ENCODE data around the gene ANKRD1. TPM values are rescaled to one million over a fixed set of nuclear protein-coding genes. Genes with fewer than 3 reads are reported as not detected.

The ANKRD1 gene
- total RNA-seq, 1 experiment from 2014 or later = not detected

GRCh38 chr10:90963331-90963730 lies 42.4 kb upstream of the ANKRD1 start:
- no peak overlapping the region for H3K4me3 ChIP-seq (replicated peaks in 1 of 2; ENCODE audit: low read depth in 1 of 2, low read length in 2 of 2)
- ChIA-PET CTCF (no interaction called here), POLR2A (no interaction called here), RAD21 (ENCODE audit: low non-redundant PET in 1 of 2, low total read pairs in 2 of 2, uncharacterized antibody in 2 of 2, unreplicated experiment in 2 of 2) (no interaction called here)
- H2AFZ ChIP-seq (ENCODE audit: low read depth, low read length, poor library complexity, severe bottlenecking) = no peak overlapping the region
- H3K27ac ChIP-seq (ENCODE audit: low read depth, low read length) = no peak overlapping the region
- no peak for ATAC-seq
- H4K20me1 ChIP-seq (ENCODE audit: insufficient read depth) = no peaks in the 10 kb centered on the region
- no peaks in the 10 kb centered on the region for H3K9me3 ChIP-seq (ENCODE audit: control insufficient read depth in 1 of 2, insufficient read depth in 1 of 2, low read depth in 1 of 2, low read length in 2 of 2)
- intact Hi-C loops (cut with micrococcal nuclease) = no loop called here
- H3K4me2 ChIP-seq (ENCODE audit: low read length) = no peak overlapping the region
- no peak overlapping the region for H3K9ac ChIP-seq (ENCODE audit: low read length)
- no peaks in the 10 kb centered on the region for H3K27me3 ChIP-seq (ENCODE audit: insufficient read depth, low read length)
- no TSS peak for BruUV-seq (replicated peaks)
- H3K79me2 ChIP-seq (ENCODE audit: insufficient read depth, low read length) = no peaks in the 10 kb centered on the region
- peaks cover 0 to 12% of the 10 kb centered on the region in 2 experiments; a peak in 2 of 4 replicates for H3K4me1 ChIP-seq (ENCODE audit: control insufficient read depth in 1 of 2, insufficient read depth in 2 of 2, low read length in 2 of 2)
- no peaks in the 10 kb centered on the region for H3K36me3 ChIP-seq (ENCODE audit: control insufficient read depth in 1 of 2, insufficient read depth in 2 of 2, low read length in 2 of 2)
- no peaks in the 10 kb centered on the region for H3K9me2 ChIP-seq (ENCODE audit: insufficient read depth)
- no peak for TF ChIP-seq ZBTB33 (IDR thresholded peaks at IDR 0.05; ENCODE audit: extremely low read depth, insufficient replicate concordance, low read length)
- no peak for TF ChIP-seq POLR2A (IDR thresholded peaks at IDR 0.05; ENCODE audit: borderline replicate concordance, extremely low read depth, insufficient read depth, insufficient read length)
- TF ChIP-seq SRF (IDR thresholded peaks at IDR 0.05; ENCODE audit: low read depth) = no peak
- TF ChIP-seq CBX3 (IDR thresholded peaks at IDR 0.05; ENCODE audit: low read depth) = no peak
- TF ChIP-seq MAX (IDR thresholded peaks at IDR 0.05) = no peak
- no peak for TF ChIP-seq ZFX (IDR thresholded peaks at IDR 0.05)
- TF ChIP-seq ZNF274 (IDR thresholded peaks at IDR 0.05; ENCODE audit: low read depth, low read length) = no peak
- TF ChIP-seq REST (IDR thresholded peaks at IDR 0.05; ENCODE audit: low read depth) = no peak
- no peak for TF ChIP-seq FOSL1 (IDR thresholded peaks at IDR 0.05; ENCODE audit: low read depth)
- no peak for TF ChIP-seq SIN3A (IDR thresholded peaks at IDR 0.05; ENCODE audit: low read depth)
- TF ChIP-seq RAD21 (IDR thresholded peaks at IDR 0.05; ENCODE audit: low read depth) = no peak
- no peak for DNase-seq (ENCODE audit: low read depth, low spot score)
